Urinary bladder (tissue), 2 donors: ENCODE data around the gene ZNF473. TPM values are rescaled to one million over a fixed set of nuclear protein-coding genes. Genes with fewer than 3 reads are reported as not detected.

Experiments used
- polyA plus RNA-seq: library from polyadenylated mRNA; stranded (reverse); fragments of 200-250 nt; gene quantifications from one replicate; pipeline ENCODE4 v1.2.3, GENCODE V29; 2013
- total RNA-seq: library from RNA; depleted of rRNA; stranded (reverse); fragments of >200 nt; gene quantifications from one replicate; pipeline ENCODE4 v1.2.3, GENCODE V29; 2014
- donor health status: healthy.

Gene ZNF473
- total and polyA plus RNA-seq, 2 donors, result 4.8 to 7.7 TPM

Other genes with a start within 250 kb of the ZNF473 start
- gene FUZ, start 212.7 kb upstream of the ZNF473 start, total RNA-seq, result 13.3 TPM
- 29.0 TPM for gene FUZ, start 212.7 kb upstream of the ZNF473 start, polyA plus RNA-seq
- 16.7 TPM for gene MED25, start 207.7 kb upstream of the ZNF473 start, total RNA-seq
- gene MED25, start 207.7 kb upstream of the ZNF473 start, polyA plus RNA-seq, result 42.9 TPM
- gene PTOV1, start 174.8 kb upstream of the ZNF473 start, total RNA-seq, result 46.1 TPM
- gene PTOV1, start 174.8 kb upstream of the ZNF473 start, polyA plus RNA-seq, result 121 TPM
- gene PNKP, start 158.4 kb upstream of the ZNF473 start, total RNA-seq, result 28.4 TPM
- gene PNKP, start 158.4 kb upstream of the ZNF473 start, polyA plus RNA-seq, result 31.4 TPM
- gene AKT1S1, start 148.7 kb upstream of the ZNF473 start, total RNA-seq, result 4.7 TPM
- 55.0 TPM for gene AKT1S1, start 148.7 kb upstream of the ZNF473 start, polyA plus RNA-seq
- gene TBC1D17, start 148.3 kb upstream of the ZNF473 start, total RNA-seq, result 8.5 TPM
- 74.6 TPM for gene TBC1D17, start 148.3 kb upstream of the ZNF473 start, polyA plus RNA-seq
- gene IL4I1, start 129.1 kb upstream of the ZNF473 start, total RNA-seq, result 0.58 TPM
- 1.4 TPM for gene IL4I1, start 129.1 kb upstream of the ZNF473 start, polyA plus RNA-seq
- gene ATF5, start 96.8 kb upstream of the ZNF473 start, total RNA-seq, result 2.4 TPM
- gene ATF5, start 96.8 kb upstream of the ZNF473 start, polyA plus RNA-seq, result 35.4 TPM
- 22.7 TPM for gene NUP62, start 96.5 kb upstream of the ZNF473 start, total RNA-seq
- gene NUP62, start 96.5 kb upstream of the ZNF473 start, polyA plus RNA-seq, result 40.5 TPM
- gene SIGLEC11, start 64.8 kb upstream of the ZNF473 start, total RNA-seq, result 1.7 TPM
- 0.56 TPM for gene SIGLEC11, start 64.8 kb upstream of the ZNF473 start, polyA plus RNA-seq
- 17.8 TPM for gene VRK3, start 633 bp upstream of the ZNF473 start, total RNA-seq
- gene VRK3, start 633 bp upstream of the ZNF473 start, polyA plus RNA-seq, result 24.4 TPM
- not detected for gene IZUMO2, start 137.3 kb downstream of the ZNF473 start, total RNA-seq
- gene IZUMO2, start 137.3 kb downstream of the ZNF473 start, polyA plus RNA-seq, result not detected
- gene MYH14, start 177.6 kb downstream of the ZNF473 start, total RNA-seq, result 15.5 TPM
- 7.0 TPM for gene MYH14, start 177.6 kb downstream of the ZNF473 start, polyA plus RNA-seq